Colonic mucosa (tissue), 4 donors: ENCODE results near the gene GNA14. TPM values are rescaled to one million over a fixed set of nuclear protein-coding genes. Genes with fewer than 3 reads are reported as not detected.
A peak's percentile ranks its signal among the peaks of the same experiment; 100 is the strongest.

Experiments
- DNase-seq: peaks from one replicate; pipeline ENCODE4 v3.0.0-alpha.2; 2020
- H3K27ac ChIP-seq: fragments of 200-600 bp; one replicate; pipeline ENCODE4 v1.8.0; 2021
- H3K27me3 ChIP-seq: fragments of 200-600 bp; one replicate; pipeline ENCODE4 v1.8.0; 2021
- H3K36me3 ChIP-seq: fragments of 200-600 bp; one replicate; pipeline ENCODE4 v1.8.0; 2021
- H3K4me1 ChIP-seq: fragments of 200-600 bp; one replicate; pipeline ENCODE4 v1.8.0; 2021; ENCODE audit warnings: mild to moderate bottlenecking
- H3K4me3 ChIP-seq: fragments of 200-600 bp; one replicate; pipeline ENCODE4 v1.8.0; 2021
- H3K9ac ChIP-seq, 2 donors: one replicate each; pipeline ENCODE4 v1.7.0; 2013; ENCODE audit warnings: control low read depth in 2 of 2, low read depth in 2 of 2, low read length in 2 of 2
- H3K9me3 ChIP-seq: fragments of 200-600 bp; one replicate; pipeline ENCODE4 v1.8.0; 2021
- CTCF ChIP-seq: fragments of 200-600 bp; IDR thresholded peaks from one replicate; pipeline ENCODE4 v1.8.0; 2022; ENCODE audit warnings: antibody characterized with exemption, mild to moderate bottlenecking
- intact Hi-C: fragments of 100-400 bp; cut with DNase I; formaldehyde crosslinking; loops from one replicate; pipeline ENCODE4 v1.14.1; 2022
- total RNA-seq, 2 donors: library from RNA; stranded (reverse); fragmentation: NEBNext Ultra II Directional in 1 of 2; extraction: Animal tissue kit (Norgen Biotek cat#: 25700) in 1 of 2; gene quantifications; one replicate each; pipeline ENCODE4 v1.2.1, GENCODE V29; 2021
- donor health status: healthy.
- donor health status: DM: no; HTN: no; CAD: no.
- donor health status: DM: no; HTN: no; CAD: no.

The GNA14 gene
- total RNA-seq, 2 donors from 2014 or later: 7.9 to 11.7 TPM

GRCh38 chr9:77679661-77680368, 31.7 kb upstream of the GNA14 start:
- H3K36me3 ChIP-seq: no peaks in the 10 kb centered on the region
- intact Hi-C loops: no loop called here
- no peak overlapping the region for H3K4me3 ChIP-seq
- no peaks in the 10 kb centered on the region for H3K9me3 ChIP-seq
- H3K9ac ChIP-seq: no peak overlapping the region
- no peaks in the 10 kb centered on the region for H3K27me3 ChIP-seq
- no peak for TF ChIP-seq CTCF
- H3K27ac ChIP-seq: no peak overlapping the region
- DNase-seq: no peak
- no peaks in the 10 kb centered on the region for H3K4me1 ChIP-seq

DNA sequence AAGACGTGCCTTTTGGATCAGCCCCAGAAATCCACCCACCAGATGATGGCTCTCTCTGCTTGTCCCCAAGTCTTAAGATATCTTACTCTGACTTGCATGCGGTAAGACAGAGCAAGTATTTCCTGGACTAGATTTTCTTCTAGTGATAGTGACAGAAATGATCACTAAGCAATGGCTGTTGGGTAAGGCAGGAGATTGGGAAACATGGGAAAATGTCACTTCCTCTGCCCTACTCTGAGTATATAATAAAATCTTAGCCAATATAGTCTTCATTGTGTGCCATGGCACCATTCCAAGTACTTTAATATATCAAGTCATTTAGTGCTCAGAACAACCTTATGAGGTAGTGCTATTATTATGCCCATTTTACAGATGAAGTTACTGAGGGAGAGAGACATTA, 31.0 kb upstream of the GNA14 start:
- no peak overlapping the region for H3K4me3 ChIP-seq
- H3K9ac ChIP-seq: no peak overlapping the region
- no peak overlapping the region for H3K27ac ChIP-seq
- no peaks in the 10 kb centered on the region for H3K36me3 ChIP-seq
- H3K4me1 ChIP-seq: no peaks in the 10 kb centered on the region
- TF ChIP-seq CTCF: no peak
- intact Hi-C loops: no loop called here
- H3K27me3 ChIP-seq: no peaks in the 10 kb centered on the region
- DNase-seq: no peak
- no peaks in the 10 kb centered on the region for H3K9me3 ChIP-seq

- H3K27me3 ChIP-seq: no peaks in the 10 kb centered on the region
- no peak for TF ChIP-seq CTCF
- no peak overlapping the region for H3K4me3 ChIP-seq
- no peak overlapping the region for H3K27ac ChIP-seq
- no peak for DNase-seq
- no peaks in the 10 kb centered on the region for H3K4me1 ChIP-seq
- intact Hi-C loops: no loop called here
- no peak overlapping the region for H3K9ac ChIP-seq
- no peaks in the 10 kb centered on the region for H3K36me3 ChIP-seq
- H3K9me3 ChIP-seq: no peaks in the 10 kb centered on the region
Observed at GRCh38 chr9:77677957-77678535, 29.9 kb upstream of the GNA14 start.

- Histone ChIP-seq H3K9me3 (no peaks in the 10 kb centered on the region), H3K9ac (no peak overlapping the region), H3K27me3 (no peaks in the 10 kb centered on the region), H3K27ac (no peak overlapping the region), H3K4me3 (no peak overlapping the region), H3K36me3 (no peaks in the 10 kb centered on the region), H3K4me1 (no peaks in the 10 kb centered on the region)
- no peak for TF ChIP-seq CTCF
- DNase-seq: no peak
- intact Hi-C loops: no loop called here
Observed at GRCh38 chr9:77677397-77677796, 29.3 kb upstream of the GNA14 start.

- no peaks in the 10 kb centered on the region for H3K4me1 ChIP-seq
- no peak overlapping the region for H3K9ac ChIP-seq
- peak; percentile 28 for DNase-seq
- H3K27me3 ChIP-seq: no peaks in the 10 kb centered on the region
- no peak overlapping the region for H3K4me3 ChIP-seq
- H3K36me3 ChIP-seq: no peaks in the 10 kb centered on the region
- no peak for TF ChIP-seq CTCF
- no peaks in the 10 kb centered on the region for H3K9me3 ChIP-seq
- intact Hi-C loops: no loop called here
- no peak overlapping the region for H3K27ac ChIP-seq
Observed at GRCh38 chr9:77673941-77674791, 26.0 kb upstream of the GNA14 start.
